GM21526 (cell line): ENCODE data around the gene EGFL7.
"Not testable (repeated sequence)": the region's sequence is repeated elsewhere in the genome, so short reads cannot be mapped to it uniquely, and the experiment has no call there.

ENCODE experiments used
- ATAC-seq: cut with Tn5 transposase; IDR thresholded peaks from one replicate; pipeline ENCODE4 v1.9.1; 2021; ENCODE audit warnings: moderate library complexity; ENCODE audit not compliant: unreplicated experiment, low FRiP score

The EGFL7 gene

DNA sequence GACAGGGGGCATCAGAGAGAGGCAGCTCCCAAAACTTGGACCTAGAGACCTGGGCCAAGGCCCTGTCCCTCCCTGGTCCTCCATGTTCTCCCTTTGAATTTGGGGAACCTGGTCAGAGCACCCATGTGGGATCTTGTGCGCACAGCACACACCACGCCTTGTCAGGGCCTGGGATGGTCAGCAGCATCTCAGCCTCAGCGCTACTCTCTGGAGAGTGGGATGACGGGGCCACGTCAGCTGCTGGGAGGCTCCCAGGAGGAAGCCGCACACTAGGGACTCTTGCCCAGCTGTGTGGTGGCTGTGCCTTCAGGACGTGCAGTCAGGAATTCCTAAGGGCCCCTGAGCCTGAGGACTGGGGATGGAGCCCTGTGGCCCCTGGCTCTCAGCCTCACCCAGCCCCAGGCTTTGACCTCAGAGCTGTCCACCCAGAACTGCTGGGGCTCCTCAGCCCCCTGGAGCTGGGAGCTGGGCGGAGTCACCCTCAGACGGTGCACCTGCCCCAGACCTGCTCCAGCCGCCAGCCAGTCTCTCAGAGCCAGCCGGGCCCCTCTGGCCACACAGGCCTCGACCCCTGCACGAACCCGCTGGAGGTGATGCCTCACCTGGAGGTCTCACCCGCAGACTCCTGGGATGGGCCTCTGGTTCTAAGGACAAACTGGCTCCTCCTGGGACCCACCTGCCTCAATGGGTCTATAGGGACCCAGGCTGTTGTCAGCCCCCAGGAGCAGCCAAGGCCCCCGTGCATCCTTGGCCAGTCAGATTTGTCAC is 38.3 kb upstream of the EGFL7 start:
- no peak for ATAC-seq

- ATAC-seq: no peak
Observed at GRCh38 chr9:136625101-136626065, 37.3 kb upstream of the EGFL7 start.

DNA sequence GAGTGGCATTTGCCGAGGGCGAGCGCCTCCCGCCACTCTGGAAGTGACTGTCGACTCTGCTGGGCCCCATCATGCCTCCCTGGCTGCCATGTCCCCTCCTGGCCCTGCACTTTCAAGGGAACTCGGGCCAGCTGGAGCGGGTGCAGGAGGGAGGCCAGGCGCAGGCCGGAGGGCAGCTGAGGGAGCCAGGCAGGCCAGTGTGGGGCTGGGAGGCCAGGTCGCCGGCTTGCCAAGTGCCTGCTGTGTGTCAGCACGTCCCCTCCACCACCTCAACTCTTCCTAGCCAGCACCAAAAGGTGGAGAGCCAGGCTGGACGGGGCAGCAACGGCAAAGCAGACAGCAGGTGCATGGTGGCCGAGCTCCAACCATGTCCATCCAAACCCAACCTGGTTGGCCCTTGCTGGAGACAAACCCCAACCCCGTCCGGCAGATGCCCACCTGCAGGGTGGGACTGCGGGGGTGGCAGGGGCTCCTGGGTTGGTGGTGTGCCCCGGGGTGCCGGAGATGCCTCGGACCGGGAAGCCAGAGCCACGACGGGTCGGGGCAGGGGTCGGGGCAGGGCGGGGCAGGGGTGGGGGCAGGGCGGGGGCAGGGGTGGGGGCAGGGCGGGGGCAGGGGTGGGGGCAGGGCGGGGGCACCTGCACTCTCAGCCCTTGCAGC is 36.5 kb upstream of the EGFL7 start:
- no peak for ATAC-seq

DNA sequence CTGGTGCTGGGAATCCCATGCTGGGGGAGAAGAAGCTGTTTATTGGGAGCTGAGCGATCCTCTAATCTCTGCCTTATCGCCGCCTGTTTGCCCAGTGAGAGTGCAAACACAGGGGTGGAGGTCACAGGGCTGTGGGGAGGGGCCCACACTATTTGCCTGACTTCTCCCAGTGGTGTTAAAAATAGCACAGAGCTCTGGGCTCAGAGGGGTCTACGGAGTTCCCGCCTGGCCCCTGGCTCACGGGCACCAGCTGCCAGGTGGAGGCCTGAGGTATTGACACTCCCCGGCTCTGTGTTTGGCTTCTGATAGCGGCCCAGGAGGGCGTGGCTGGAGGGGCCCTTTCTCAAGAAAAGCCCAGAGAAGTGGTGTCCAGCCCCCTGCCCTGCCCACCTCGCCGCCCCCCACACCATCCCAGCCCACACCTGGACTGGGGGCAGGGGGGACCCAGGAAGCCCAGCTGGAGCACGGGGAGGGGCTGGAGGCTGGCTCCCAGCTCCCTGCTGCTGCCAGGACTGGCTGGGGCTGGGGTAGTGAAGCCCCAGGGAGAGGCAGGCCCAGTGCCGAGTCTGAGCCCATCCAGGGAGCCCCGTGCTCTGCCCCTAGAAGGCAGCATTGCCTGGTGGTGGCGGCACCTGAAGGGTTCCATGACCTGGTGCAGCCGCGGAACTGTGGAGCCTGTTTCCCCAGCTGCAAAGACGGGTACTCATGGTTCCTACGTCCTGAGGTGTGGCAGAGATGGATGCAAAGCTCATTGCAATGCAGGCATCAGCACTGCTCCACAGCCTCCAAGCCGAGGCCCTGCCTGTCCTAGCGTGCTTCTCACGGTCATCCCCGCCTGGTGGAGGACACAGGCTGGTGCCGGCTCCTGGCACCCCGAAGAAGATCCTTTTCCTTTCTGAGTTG is 35.7 kb upstream of the EGFL7 start:
- no peak for ATAC-seq

- no peak for ATAC-seq
Observed at GRCh38 chr9:136627703-136628102, 35.0 kb upstream of the EGFL7 start.

- ATAC-seq: no peak
Observed at GRCh38 chr9:136628268-136628667, 34.4 kb upstream of the EGFL7 start.

- no peak for ATAC-seq
Observed at GRCh38 chr9:136629001-136629878, 33.5 kb upstream of the EGFL7 start.

DNA sequence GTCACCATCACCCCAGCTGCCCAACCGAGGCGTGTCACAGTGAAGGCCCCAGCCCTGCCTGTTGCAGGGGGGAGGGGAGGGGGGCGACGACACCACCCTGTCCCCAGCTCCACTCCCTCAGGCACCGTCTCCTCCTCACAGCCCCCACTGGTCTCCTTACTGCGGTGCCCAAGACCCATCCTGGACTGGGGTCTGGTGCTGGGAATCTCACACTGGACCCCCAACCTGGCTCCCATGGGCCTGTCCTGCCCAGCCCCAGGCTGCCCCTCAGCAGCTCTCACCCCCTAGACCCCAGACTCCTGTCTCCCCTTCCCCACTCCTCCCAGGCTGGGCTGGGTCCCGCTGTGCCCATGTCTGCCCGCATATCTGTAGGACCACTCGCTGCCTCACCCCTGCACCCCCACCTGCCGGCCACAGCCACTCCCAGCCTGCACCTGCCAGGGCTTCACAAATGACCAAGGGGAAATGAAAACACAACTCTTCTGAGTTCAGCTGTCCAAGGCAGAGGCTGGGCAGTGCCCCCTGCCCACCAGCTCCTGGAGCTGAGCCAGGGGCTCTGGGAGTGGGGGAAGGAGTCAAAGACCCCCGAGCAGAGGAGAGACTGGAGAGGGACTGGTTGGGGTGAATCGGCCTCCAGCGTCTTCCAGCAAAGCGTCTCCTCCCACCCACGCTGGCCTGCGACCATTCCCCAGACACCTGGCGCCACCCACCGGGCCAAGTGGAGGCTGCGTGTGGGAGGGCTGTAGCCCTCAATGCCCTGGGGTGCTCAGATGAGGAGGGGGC is 32.6 kb upstream of the EGFL7 start:
- ATAC-seq: no peak

GRCh38 chr9:136630662-136630992 is 32.1 kb upstream of the EGFL7 start:
- no peak for ATAC-seq

GRCh38 chr9:136631038-136632000 is 31.4 kb upstream of the EGFL7 start:
- no peak for ATAC-seq

DNA sequence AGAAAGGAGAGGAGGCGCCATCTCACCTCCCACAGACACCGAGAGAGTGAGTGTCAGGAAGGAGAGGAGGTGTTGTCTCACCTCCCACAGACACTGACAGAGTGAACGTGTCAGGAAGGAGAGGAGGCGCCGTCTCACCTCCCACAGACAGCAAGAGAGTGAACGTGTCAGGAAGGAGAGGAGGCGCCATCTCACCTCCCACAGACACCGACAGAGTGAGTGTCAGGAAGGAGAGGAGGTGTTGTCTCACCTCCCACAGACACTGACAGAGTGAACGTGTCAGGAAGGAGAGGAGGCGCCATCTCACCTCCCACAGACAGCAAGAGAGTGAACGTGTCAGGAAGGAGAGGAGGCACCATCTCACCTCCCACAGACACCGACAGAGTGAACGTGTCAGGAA is 30.6 kb upstream of the EGFL7 start:
- not testable (repeated sequence) for ATAC-seq

DNA sequence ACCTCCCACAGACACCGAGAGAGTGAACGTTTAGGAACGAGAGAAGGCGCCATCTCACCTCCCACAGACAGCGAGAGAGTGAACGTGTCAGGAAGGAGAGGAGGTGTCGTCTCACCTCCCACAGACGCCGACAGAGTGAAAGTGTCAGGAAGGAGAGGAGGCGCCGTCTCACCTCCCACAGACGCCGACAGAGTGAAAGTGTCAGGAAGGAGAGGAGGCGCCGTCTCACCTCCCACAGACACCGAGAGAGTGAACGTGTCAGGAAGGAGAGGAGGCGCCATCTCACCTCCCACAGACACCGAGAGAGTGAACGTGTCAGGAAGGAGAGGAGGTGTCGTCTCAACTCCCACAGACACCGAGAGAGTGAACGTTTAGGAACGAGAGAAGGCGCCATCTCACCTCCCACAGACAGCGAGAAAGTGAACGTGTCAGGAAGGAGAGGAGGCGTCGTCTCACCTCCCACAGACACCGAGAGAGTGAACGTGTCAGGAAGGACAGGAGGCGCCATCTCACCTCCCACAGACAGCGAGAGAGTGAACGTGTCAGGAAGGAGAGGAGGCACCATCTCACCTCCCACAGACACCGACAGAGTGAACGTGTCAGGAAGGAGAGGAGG is 30.1 kb upstream of the EGFL7 start:
- not testable (repeated sequence) for ATAC-seq

DNA sequence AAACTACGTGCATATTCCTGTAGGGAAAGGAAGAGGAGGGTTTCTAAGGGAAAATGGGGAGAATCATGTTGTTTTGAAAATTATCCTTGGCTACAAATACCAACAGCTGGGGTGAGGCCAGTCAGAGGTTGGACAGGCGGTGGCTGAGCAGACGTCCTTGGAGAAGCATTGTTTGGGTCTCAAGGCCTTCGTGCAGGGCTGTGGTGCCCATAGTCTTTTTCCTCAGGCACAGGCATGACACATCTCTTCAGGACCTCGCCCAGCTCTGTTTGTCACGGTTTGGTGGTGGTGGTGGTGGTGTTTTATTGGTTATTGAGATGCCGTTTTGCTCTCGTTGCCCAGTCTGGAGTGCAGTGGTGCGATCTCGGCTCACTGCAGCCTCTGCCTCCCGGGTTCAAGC is 27.8 kb upstream of the EGFL7 start:
- ATAC-seq: no peak

DNA sequence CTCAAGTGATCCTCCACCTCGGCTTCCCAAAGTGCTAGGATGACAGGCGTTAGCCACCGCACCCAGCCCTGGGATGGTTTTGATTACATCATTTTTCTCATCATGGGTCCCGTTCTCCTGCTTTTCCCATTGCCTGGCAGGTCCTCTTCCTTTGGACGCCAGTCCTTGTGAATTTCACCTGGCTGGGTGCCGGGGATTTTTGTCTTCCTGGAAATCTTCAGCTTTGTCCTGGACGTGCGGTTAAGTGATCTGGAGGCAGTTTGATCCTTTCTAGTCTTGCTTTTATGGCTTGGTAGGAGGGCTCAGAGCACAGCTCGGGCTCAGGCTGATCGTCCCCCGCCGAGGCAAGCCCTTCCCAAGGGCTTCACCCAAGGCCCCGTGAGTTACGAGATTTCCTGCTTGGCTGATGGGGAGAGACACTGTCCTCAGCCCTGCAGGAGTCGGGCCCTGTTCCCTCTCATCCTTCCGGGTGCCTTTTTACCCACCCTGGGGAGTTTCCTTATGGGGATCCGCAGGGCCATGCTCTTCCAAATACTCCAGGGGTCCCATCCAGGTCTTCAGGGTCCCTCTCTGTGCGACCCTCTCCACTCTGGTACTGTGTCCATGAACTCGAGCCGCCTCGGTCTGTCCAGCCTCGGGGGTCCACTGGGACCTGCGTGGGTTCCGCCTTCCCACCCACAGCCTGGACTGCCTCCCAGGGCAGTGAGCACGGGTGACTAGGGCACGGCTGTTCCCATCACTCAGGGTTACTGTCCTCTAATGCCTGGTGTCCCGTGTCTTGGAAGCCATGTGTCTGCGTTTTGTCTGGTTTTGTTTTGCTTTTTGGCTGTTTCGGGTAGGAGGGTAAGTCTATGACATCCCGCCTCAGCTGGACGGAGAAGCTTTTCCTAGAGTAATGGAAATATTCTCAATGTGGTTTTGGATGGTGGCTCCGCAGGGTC is 22.3 kb upstream of the EGFL7 start:
- ATAC-seq: no peak

DNA sequence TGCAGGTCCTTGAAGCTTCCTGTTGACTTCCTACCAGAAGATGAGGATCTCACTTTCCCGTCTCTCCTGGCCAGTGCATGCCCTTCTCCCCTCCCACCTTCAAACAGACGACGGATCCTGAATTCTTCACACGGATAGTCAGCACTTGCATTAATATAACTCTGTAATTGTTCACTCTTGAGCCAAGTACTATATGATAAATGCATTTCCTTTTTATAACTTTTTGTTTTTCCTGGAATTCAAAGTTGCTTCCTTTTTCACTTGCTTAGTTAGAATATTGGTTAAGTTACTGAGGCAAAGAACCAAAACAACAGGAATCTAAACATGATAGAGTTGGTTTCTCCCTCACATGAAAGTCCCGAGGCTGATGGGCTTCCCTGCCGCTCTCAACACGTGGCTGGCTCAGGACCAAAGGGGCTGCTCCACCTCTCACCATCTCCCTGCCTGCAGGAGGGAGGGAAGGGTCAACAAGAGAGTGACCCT is 20.2 kb upstream of the EGFL7 start:
- no peak for ATAC-seq
